Renal cortex interstitium (tissue), 11 donors: ENCODE measurements around the gene ASB1. TPM values are rescaled to one million over a fixed set of nuclear protein-coding genes. Genes with fewer than 3 reads are reported as not detected.

Experiments used
- DNase-seq, 11 donors: peaks; one replicate each; pipeline ENCODE4 v3.0.0-alpha.2; 2013; ENCODE audit warnings: low read depth in 9 of 11, low spot score in 4 of 11; ENCODE audit errors: extremely low read depth in 1 of 11
- polyA plus RNA-seq, 3 donors: library from polyadenylated mRNA; unstranded; fragments of 120-200 nt; gene quantifications; one replicate each; pipeline ENCODE4 v1.2.1, GENCODE V29; 2013; ENCODE audit not compliant: insufficient read length in 3 of 3

The ASB1 gene
- polyA plus RNA-seq, 3 donors: 29.2 to 31.1 (median 30.4) TPM

DNA sequence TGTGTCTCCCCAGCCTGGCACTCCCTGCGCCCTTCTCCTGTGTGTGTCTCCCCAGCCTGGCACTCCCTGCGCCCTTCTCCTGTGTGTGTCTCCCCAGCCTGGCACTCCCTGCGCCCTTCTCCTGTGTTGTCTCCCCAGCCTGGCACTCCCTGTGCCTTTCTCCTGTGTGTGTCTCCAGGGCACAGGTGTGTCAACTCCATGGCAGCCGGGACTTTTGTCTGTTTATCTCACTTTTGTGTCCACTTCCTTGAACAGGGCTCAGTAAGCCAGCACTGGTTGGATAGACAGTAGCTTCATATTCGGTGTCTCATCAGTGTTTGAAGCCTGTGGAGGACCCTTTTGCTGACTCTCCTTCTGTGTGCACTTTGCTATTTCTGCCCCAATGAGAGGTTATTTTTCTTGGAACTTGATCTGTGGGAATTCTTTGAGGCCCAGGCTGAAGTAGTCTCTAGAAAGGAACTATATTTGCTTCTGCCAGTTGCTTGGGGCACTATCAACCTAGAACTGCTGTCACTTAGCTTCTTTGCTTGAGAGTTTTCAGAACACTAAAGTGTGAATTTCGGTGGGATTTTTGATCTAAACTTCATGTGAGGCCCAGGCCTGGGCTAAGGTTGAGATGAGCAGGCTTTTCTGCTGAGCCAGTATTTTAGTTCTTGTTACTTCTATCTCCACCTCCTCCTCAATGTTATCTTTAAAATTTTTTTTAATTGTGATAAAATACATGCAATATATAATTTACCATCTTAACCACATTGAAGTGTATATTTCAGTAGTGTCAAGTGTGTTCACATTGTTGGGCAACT is 8.3 kb upstream of the ASB1 start:
- DNase-seq: peak in 3 of 11 donors; percentile 32 to 61 (median 51)

DNA sequence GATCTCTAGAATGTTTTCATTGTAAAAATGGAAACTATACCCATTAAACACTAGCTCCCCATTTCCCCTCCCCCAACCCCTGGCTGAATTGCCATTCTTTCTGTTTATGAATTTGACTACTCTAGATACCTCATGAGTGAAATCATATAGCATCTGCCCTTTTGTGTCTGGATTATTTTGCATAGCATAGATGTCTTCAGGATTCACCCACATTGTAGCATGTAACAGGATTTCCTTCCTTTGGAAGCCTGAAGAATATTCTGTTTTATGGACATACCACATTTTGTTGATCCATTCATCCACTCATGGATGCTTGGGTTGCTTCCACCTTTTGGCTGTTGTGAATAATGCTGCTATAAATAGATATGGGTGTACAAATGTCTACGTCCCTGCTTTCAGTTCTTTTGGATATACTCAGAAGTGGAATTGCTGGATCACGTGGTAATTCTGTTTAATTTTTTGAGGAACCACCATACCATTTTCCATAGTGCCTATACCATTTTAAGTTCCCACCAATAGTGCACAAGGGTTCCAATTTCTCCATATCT is 7.7 kb upstream of the ASB1 start:
- no peak for DNase-seq

DNA sequence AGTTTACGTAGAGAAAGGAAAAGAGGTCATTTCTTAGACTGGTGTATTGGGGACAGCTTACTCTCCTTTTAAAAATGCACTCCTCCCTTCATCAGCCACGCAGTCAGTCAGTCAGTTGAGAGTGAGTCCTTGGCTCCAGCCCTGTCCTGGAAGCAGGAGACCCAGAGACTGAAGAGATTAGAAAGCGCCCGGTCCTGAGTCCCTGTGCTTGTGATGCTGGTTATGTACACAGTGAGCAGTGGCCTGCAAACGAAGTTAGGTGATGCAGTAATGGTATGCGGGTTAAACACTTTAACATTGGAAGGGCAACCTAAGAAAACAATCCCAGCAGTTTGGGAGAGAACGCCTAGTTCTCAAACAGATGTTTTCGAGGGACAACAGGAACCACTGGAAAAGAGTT is 6.3 kb upstream of the ASB1 start:
- DNase-seq: no peak

DNA sequence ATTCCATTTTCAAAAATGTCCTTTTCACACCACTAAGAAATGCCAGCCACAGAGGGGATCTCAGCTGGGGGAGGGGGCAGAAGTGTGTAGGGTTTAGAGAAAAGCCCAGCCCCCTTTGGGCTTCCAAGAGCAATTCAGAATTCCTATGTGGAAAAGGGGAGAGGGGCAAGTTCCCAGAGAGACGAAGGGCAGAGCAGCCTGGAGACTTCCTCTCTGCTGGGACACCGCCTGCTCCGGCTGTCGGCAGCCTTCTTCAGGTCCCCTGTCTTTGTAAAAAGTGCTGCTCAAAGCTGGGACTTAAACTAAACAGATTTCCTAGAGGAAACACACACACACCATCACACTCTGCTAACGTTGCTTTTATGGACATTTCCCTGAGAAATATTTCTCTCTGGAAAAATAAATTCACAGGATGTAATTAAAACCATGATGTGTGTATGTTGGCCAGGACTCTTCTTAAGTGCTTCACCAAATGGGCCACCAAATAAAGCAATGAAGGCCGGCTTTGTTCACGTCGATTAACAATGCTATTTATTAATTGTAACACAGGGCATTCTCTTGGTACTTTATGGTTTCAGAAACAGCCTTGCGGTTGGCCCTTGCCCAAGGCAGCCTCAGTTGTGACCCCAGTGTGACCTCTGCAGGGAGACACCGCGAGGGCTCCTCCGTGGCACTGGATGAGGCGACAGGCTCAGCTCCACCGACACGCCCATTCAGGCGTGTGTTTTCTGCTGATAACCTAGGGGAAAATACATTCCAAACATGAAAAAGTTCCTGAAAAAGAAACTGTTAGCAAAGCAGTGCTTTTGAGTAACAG is 5.6 kb upstream of the ASB1 start:
- no peak for DNase-seq

DNA sequence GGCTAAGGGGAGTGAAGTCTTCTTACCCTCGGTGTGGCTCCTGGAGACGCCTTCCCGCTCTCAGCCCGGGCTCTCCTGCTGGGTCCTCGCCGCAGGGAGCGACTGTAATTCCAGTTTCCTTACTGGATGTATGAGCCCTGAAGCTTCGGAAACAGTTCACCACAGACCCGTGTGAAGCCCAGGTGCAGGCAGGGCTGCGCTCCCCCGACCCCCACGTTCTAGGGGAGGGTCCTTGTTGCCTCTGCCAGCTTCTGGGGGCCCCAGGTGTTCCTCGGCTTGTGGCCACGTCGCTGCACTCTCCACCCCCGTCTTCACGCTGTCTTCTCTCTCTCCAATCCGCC is 5.1 kb upstream of the ASB1 start:
- DNase-seq: no peak

DNA sequence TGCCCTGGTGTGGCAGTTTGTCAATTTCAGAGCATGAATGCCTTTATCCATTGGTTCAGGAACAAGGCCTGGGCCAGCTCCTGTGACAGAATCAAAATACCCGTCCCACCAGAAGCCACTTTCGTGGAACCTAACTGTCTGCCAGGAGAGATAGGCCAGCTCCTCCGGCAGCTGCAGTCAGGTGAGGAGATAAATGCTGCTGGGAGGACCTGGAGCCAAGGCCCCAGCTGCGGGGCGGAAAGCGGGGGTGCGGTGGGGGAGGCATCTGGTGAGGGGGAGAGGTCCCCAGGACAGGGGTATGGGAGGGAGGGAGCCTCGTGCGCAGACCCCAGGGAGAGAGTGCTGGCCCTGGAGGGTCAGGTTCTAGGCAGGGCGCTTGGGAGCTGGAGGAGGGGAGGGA is 4.4 kb upstream of the ASB1 start:
- DNase-seq: no peak

DNA sequence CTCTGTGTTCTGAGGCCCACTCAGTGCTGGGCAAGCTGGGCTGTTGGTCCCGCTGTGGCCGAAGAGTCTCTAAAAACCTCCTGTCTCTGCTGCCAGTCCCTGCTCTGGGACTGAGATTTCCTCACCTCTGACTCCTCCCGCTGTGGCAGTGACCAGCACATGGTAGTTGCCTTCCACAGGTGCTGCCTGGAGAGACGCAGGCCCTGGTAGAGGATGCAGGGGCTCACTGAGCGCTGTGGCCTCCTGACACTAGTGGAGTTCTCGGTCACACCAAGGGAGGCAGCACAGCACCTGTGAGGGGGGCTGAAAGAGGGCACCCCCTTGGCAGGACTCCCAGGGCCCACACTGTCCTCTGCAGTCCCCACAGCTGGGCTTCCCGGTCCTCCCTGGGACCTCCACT is 3.8 kb upstream of the ASB1 start:
- no peak for DNase-seq

DNA sequence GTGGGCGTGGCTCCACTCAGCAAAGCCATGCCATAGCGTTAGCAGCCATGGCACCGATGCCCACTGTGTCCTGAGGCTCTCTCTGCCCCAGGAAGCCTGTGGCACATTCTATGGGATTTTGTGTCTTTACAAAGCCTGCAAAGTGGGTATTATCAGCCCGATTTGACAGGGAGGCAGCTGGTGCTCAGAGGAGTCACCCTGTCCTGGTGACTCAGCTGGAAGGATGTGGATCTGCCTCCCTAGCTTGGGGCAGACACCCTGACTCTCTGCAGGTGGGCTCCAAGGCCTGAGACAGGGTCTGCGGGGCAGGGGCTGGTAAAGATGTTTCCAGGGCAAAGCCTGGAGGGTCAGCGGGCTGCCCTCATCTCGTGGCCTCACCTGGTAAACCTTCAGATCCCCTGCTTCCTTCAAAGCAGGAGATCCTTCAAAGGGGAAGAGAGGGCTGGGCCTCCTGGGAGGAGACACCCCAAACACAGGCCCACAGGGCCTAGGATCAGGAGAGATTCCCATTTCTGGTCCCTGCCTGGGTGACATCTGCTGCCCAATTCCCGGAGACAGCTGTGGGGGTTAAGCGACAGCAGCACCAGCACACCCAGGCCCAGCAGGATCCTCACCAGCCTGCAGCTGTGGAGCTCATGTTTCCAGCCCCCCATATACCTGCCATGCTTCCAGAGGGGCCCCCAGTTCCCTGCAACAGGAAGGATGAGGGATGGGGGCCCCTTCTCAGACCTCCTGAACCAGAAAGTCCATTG is 3.0 kb upstream of the ASB1 start:
- DNase-seq: no peak

DNA sequence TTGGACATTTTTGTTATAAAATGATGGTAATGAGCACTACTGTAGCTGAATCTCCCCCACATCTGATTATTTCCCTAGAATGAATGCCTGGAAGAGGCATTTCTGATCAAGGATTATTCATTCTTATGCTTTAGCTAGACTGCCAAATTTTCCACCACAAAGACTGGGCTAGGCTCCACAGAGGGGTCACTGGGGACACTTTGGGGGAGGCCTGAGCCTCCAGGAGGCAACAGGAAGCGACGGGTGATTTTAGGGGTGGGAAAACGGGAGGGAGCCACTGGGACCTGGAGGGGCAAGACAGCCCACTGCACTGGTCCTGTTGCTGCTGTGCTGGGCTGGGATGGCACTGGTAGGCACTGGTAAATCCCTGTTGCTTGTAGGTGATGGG is 2.4 kb upstream of the ASB1 start:
- DNase-seq: no peak

DNA sequence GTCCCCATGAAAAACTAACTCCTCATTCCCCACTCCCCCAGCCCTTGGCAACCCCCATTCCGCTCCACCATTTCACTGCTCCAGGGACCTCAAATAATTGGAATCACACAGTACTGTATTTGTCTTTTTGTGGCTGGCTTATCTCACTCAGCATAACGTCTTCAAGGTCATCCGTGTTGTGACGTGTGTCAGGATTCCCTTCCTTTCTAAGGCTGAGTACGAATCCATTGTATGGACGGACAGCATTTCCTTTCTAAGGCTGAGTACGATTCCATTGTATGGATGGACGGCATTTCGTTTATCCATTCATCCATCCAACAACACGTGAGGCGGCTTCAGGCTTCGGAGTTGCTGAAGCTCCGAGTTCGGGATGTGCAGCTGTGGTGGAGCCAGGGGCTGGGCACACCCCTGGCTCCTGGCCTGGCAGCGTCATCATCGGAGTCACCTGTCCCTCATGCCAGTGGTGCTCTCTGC is 1.2 kb upstream of the ASB1 start:
- no peak for DNase-seq

DNA sequence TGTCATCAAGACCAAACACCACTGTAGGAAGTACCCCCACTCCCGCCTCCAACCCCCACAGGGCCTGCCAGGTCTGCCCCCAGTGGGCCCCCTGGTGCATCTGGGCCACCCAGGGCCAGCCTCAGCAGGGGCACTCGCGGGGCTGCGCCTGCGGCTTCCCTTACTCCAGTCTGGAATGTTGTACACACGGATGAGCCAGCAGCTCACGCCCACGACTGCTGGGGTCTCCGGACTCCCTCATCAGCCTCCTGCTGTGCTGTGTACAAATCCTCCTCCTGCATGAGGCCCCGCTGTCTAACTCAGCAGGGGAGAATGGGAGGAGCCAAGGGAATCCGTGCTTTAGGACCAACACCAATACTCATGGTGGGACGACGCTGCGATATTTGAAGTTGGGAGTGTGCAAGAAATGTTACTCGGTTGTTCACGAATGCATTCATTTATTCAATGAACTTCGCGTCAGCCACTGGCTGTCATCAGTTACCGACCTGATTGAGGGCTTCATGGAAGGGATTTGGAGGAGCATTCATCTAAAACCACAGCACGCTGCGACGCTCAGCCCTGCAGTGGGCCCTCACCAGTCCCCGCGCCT is 654 bp upstream of the ASB1 start:
- DNase-seq: peak in 2 of 11 donors; percentile 31 to 35

DNA sequence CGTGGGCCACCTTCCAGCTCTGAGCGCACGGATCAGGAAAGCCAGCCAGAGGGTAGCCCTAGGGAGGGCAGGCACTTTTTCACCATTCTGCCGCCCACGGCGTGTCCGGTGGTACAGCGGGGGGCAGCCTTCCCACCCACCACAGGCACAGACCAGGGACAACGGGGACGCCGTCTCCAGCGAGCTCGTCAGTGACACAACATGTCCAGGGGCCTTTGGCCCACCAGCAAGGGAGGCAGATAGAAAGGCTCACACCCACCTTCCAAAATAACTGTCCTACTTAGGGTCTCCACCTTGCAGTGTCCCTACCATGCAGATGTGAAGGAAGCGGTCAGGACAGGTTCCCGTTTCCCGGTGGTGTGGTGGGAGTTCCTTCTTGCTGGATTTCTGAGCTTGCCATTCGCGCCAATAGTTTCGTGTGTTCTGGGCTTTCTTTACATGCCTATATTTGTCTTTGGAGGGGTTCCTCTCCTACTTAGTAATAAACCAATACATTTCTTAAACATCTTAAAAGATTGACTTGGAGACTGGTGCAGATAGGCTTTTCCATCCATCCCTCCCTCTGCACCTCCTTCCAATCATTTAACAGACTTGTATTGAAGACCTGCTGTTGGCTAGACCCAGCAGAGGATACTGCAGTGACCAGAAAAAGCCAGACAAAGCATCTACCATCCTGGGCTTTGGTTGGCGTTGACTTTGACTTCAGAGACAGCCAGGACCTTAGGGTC is 872 bp downstream of the ASB1 start:
- no peak for DNase-seq

DNA sequence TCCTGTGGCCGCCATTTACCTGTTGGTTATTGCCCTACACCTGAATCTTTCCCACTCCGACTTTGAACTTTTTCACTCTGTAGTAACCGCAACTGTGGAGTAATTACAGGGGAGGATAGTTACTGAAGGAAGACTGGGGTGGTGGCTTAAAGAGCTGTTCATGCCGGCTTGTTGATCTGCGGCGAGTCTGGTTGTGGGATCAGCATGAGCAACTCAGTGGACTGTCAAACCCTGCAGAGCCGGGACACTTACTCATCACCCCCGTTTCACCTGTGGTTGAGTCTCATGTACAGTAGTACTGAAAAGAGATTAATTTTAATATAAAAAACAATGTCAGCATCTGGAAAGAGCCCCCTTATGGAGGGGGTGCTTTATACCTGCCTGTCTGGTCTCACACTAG is 2.1 kb downstream of the ASB1 start:
- no peak for DNase-seq

DNA sequence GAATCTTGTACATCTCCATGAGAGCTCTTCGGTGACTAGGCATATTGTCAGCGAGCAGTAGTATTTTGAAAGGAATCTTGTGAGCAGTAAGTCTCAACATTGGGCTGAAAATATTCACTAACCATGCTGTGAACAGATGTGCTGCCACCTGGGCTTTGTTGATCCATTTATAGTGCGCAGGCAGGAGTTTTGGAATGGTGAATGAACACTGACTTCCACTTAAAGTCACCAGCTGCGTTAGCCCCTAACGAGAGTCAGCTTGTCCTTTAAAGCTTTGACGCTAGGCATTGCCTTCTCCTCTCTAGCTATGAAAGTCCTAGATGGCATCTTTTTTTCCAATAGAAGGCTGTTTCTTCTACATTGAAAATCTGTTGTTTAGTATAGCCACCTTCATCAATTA is 4.1 kb downstream of the ASB1 start:
- no peak for DNase-seq

DNA sequence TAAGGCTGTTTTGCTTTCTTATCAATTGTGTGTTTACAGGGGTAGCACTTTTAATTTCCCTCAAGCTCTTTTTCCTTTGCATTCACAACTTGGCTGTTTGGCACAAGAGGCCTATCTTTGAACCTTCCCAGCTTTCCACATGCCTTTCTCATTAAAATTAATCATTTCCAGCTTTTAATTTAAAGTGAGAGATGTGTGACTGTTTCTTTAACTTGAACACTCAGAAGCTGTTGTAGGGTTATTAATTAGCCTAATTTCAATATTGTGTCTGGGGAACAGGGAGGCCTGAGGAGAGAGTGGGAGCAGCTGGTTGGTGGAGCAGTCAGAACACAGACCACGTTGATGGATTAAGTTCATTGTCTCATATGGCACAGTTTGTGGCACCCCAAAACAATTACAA is 4.7 kb downstream of the ASB1 start:
- no peak for DNase-seq

DNA sequence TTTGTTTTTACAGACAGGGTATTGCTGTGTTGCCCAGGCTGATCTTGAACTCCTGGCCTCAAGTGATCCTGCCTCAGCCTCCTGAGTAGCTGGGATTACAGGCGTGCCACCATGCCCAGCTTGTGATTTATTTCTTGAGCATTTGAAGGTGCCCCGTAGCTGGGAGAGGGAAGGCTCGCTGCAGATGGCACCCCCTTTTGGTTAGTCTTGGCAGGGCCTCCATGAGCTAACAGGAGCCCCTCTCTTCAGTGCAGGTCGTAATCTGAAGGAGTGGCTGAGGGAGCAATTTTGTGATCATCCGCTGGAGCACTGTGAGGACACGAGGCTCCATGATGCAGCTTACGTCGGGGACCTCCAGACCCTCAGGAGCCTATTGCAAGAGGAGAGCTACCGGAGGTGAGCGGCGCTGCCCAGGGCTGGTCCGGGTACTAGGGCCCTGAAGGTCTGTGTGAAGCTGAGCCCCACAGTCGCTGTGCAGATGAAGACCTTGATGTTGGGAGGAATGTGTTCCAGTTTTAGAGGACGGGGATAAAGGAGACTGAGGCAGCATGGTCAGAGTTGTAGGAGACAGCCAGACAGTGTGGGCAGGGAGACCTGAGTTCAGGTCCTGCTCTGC is 6.7 kb downstream of the ASB1 start:
- no peak for DNase-seq

DNA sequence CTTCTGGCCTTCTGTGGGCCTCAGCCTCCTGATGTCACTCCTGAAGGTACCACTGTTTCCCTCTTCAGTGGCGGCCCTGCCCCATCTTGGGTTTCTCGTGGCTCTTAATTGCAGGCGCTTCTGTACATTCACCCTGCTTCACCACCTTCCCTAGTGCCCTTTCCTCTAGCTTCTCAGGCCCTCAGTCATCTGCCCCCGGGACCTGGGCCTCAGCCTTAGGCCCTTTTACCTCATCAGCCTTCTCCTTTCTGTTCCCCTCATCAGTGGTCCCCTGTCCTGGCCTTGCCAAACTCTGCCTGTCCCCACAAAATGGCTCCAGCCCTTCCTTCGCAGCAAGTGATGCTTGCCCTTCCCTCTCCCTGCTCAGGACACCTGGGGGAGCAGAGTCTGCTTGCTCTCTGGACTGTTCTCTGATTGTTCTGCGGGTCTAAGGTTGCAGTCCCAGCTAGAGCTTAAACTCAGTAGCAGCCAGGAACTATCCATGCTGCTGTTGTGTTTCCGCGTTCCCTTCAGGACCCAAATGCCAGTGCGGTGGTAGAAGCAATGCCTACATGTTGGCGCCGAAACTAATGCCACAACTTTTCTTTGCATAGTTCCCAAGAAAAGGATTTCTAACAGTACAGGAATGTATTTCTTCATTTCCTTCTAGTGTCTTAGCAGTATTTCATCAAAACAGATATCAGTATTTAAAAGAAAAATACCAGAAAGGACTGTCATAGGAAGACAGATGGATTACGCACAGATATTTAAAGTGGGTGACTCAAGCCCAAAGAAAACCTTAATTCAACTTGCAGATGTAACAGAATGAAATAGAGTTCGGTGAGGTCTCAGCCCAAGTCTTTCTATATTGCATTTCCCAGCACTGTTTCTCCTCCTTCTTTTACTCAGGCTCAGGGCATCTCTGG is 7.5 kb downstream of the ASB1 start:
- DNase-seq: no peak
